SIG-M5 (cell line): Measurements from ENCODE around the gene FOXA1.

ENCODE experiments used
- DNase-seq: peaks from one replicate; lab custom pipeline; 2025; lab: John Stamatoyannopoulos, UW

FOXA1 gene

GRCh38 chr14:37589715-37590427 lies 5.2 kb downstream of the FOXA1 start:
- DNase-seq, result no peak

- no peak for DNase-seq
These were observed 5.9 kb downstream of the FOXA1 start for GRCh38 chr14:37588956-37589714.

DNA sequence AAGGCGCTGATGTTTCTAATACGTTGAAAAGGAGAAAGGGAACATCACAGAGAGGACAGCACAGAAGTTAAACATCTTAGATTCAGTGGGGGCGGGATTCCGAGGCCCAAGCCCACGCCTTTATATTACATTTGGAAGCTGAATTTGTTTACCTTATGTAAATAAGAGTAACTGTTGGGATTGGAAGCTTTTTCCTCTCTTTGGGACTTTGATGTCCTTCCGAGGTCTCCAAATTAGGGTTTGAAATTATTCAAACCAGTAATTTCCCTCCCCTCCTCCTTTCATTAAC lies 6.4 kb downstream of the FOXA1 start:
- DNase-seq, result no peak

GRCh38 chr14:37587881-37588666 lies 7.0 kb downstream of the FOXA1 start:
- DNase-seq, result no peak

DNA sequence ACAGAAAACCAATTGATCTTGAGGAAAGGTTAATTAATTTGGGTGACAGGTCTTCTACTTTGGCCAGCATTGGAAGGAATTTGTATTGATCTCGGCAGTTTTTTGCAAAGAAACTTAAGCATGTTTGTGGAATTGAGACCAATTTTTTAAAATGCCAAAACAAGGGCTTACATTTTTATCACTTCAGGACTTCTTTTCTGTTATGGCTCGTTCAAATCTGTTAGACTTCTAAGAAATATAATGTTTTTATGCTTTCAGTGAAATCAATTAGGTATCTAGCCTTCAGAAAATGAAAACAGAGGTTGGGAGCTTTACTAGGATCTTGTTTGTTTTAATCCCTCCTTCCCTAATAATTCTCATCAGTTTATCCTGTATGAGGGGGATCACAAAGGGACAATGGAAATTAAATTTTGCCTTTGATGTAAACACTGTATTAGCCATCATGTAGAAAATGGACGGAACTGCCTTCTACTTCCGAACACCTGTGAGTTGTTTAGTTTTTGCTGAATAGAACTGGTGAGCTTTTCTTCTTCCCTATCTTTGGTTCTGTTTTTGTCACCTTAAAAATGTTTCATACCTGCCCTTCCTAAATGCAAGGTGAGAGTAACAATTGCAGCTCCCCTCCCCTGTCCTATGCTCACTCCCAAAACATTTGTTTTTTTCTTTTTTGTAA lies 7.8 kb downstream of the FOXA1 start:
- no peak for DNase-seq

- no peak for DNase-seq
These were observed 8.3 kb downstream of the FOXA1 start for GRCh38 chr14:37586797-37587130.

GRCh38 chr14:37585971-37586796 lies 8.9 kb downstream of the FOXA1 start:
- DNase-seq, result no peak

- DNase-seq, result no peak
These were observed 9.9 kb downstream of the FOXA1 start for GRCh38 chr14:37585101-37585511.

GRCh38 chr14:37584211-37585100 lies 10.6 kb downstream of the FOXA1 start:
- DNase-seq, result no peak

GRCh38 chr14:37583358-37584210 lies 11.5 kb downstream of the FOXA1 start:
- DNase-seq, result no peak

DNA sequence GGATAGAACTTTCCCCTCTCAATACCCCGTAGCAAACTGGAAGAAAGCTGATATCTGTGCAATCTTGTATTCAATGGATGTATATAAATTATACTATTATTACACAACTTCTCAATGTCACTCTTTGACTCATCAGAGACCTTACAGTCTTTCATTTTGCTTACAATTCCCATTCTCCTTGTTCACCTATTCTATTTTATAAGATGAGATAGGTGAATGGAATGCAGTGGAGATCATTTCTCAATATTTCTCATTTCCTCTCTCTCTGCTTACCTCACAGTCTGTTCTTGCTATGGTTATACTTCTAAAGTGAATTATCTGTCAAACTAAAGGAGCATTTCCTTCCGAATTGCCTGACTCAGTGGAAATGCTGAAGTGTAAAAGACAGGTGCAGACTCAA lies 14.9 kb downstream of the FOXA1 start:
- no peak for DNase-seq

GRCh38 chr14:37579274-37579673 lies 15.8 kb downstream of the FOXA1 start:
- no peak for DNase-seq

DNA sequence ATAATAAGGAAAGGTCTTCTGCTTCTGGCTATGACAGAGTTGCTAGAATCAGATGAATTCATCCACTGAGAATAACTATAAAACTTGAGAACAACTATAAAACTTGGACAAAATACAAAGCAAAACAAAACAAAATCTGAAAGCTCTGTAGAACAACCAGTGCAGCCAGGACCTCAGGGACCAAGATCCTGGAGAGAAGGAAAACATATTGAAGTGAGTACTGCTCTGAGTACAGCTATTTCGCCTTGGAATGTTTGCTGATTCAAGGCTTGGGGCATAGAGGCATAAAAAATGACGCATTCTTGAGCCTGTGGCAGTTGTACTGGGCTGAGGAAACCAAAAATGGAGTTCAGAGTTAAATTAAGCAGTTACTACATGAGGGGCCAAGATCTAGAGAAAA lies 21.7 kb downstream of the FOXA1 start:
- no peak for DNase-seq

DNA sequence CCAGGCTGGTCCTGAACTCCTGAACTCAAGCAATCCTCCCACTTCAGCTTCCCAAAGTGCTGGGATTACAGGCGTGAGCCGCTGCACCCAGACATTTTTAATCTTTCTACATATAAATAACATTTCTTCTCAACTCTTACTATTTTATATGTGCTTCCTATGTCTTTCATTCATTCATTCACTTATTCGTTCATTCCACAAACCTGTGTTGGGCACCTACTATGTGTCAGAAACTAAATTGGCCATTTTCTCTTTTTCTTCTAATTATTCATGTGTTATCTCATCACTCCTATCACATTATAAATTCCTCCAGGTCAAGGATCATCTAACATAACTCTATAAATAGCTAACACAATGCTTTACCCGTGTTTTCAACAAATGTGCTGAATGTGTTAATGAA lies 23.7 kb downstream of the FOXA1 start:
- no peak for DNase-seq

- no peak for DNase-seq
These were observed 25.3 kb downstream of the FOXA1 start for GRCh38 chr14:37569729-37570128.

DNA sequence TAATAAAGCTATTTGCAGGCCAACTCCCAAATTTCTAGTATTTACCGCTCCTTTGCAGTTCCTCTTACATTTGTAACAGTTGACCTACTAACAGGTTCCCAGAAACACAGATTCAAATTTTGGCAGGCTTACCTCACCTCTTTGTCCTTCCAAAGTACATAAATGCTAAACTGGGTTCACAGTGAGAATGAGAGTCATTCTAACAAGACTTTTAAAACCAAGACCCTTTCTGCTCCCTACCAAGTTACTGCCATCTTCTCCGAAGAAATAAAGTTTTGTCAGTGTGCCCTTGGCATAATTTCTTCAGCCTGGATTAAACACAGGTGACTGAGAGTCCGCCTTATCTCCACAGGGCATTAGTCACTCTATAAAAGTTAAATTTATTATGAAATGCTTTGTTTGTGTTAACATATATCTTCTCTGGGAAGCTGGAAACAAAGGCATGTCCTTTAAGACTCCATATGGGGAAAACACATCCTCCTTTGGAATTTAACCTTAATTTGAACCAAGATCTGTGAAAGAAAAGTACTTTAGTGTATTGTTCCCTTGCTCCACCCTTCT lies 28.2 kb downstream of the FOXA1 start:
- no peak for DNase-seq

- no peak for DNase-seq
These were observed 29.5 kb downstream of the FOXA1 start for GRCh38 chr14:37565550-37565949.

GRCh38 chr14:37563189-37563588 lies 31.9 kb downstream of the FOXA1 start:
- no peak for DNase-seq

- no peak for DNase-seq
These were observed 35.7 kb downstream of the FOXA1 start for GRCh38 chr14:37559386-37559785.
